CD4-positive, alpha-beta T cell treated with Interleukin-6 at 100 ng/mL for 8 hours (primary cell): ENCODE results near the gene EPHX1.
"Not testable (repeated sequence)": the region's sequence is repeated elsewhere in the genome, so short reads cannot be mapped to it uniquely, and the experiment has no call there.

Experiments used
- DNase-seq: peaks from one replicate; pipeline ENCODE4 v3.0.0-alpha.2; 2020; ENCODE audit warnings: mixed read lengths, low spot score

The EPHX1 gene

DNA sequence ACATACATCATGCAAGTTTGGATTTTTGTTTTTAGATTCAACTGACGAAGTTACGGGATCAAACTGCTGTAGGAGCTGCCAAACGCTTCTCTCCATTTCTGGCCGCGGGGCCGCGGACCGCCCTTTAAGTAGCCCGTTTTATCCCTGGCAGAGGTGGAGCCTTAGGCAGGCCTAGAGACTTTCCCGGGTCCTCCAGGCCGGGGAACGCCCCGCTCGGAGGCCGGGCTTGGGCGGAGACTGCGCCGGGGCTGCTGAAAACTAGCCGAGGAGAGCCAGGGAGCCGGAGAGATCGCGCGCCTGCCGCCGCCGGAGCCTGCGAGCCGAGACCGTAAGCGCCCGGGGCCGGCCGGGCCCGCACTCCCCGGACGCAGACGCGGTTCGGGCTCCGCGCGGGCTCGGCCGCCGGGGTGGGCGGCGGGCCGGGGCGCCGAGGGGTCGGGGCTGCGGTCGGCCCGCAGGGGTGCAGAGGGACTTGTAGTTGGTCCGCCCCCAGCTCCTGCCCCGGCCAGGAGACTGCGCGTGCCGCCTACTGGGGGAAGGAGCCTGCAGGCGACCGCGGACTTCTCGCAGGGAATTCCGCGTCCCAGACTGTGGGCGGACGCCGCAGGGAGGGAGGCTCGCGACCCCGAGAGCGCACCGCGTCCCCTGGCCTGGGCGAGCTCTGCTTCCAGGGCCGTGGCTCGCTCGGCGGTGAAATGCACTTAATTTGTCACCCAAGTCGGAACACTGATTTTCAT, at the start of gene EPHX1:
TSS of gene EPHX1 (plus strand) at position 283 of the 737 bp plus-strand sequence. CDS start 18,606 bp downstream, outside the sequence.
- peak; percentile 56 for DNase-seq

DNA sequence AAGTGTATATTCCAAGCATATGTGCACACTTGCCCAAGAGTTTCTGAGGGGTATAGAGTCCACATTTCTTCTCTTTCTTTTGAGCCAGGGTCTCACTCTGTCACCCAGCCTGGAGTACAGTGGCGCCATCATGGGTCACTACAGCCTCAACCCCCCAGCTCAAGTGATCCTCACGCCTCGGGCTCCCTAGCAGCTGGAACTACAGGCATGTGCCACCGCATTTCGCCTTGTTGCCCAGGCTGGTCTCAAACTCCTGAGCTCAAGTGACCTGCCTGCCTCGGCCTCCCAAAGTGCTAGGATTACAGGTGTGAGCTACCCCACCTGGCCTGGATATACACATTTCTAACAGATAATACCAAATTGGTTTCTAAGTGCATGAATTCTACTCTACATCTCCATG, 49.4 kb upstream of the EPHX1 start:
- DNase-seq: no peak

DNA sequence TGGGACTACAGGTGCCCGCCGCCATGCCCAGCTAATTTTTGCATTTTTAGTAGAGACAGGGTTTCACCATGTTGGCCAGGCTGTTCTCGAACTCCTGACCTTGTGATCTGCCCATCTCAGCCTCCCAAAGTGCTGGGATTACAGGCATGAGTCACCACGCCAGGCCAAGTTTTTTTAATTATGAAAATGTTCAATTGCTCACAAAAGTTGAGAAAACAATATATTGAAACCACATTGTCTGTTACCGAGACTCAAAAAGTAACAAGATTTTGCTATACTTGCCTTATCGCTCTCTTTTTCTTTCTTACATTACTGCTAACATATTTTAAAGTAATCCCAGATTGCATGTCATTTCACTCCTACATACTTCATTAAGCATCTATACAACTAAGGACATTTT, 48.5 kb upstream of the EPHX1 start:
- DNase-seq: not testable (repeated sequence)

DNA sequence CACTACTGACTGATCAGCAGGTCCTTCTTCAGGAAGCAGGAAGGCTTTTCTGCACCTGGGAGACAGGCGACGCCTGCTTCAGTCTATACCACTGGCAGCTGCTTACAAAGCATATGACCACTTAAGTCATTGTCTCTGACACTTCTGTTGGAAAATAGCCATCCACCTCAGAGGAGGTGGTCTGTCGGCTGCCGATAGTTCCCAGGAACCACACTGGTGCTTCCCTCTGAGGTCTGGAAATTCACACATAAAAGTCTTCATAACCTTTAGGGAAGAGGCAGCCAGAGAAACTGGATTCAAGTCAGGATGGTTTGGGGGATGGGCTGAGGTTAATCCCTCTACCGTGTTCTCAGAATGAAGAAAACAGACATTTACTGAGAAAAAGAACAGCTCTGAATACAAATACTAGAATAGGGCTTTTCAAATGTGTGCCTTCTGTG, 47.9 kb upstream of the EPHX1 start:
- DNase-seq: no peak

DNA sequence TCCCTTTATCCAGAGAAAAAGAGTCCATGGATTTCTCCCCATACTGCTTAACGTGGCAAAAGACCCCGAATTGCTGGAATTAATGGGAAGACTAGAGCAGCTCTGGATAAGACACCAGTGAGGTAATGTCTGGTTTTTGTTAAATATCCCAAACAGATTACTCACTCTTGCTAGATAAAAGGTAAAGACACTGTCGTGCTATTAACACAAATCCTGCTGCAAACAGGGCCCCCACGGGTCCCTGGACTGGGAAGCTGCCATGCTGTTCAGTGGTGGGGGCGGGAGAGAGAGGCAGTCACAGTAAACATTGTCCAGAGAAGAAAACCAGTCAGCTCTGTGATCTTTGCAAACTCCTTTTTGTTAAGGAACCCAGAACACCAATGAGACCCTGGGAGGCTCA, 47.5 kb upstream of the EPHX1 start:
- DNase-seq: no peak

DNA sequence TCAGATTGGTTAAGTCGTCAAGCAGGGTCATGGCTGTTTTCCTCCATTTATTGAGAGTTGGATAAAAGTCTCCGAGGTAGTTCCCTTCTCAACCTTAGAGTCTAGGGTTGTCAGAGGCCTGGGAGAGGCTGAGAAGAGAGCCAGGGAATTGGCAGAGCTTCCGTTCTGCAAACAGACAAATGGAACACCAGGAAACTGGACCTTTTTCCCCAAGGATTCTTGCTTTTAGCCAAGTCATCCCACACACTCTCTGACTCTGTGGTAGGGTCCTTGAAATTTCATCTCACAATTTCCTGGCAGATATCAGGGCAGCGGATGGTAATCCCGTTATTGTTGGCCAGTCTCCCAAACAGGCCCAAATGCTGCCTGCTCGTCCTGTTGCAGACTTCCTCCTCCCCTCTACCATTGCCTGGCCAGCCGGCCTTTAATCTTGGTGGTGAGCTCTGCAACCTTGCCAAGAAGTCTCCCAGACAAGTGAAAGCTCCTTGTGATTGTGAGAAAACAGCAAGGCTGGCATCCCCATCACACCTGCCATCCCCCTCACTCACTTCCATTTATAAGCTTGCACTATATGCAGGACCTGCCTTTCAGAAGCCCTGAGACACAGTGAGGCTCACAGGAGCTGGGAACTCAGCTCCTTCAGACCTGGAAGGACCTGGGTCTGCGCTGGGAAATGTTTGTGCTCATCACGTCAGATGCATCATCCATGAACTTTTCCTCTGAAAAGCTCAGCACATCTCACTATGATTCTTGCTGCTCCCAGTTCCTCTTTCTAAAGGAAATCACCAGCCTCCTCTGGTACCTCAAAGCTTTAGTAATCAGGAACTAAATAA, 46.0 kb upstream of the EPHX1 start:
- no peak for DNase-seq

DNA sequence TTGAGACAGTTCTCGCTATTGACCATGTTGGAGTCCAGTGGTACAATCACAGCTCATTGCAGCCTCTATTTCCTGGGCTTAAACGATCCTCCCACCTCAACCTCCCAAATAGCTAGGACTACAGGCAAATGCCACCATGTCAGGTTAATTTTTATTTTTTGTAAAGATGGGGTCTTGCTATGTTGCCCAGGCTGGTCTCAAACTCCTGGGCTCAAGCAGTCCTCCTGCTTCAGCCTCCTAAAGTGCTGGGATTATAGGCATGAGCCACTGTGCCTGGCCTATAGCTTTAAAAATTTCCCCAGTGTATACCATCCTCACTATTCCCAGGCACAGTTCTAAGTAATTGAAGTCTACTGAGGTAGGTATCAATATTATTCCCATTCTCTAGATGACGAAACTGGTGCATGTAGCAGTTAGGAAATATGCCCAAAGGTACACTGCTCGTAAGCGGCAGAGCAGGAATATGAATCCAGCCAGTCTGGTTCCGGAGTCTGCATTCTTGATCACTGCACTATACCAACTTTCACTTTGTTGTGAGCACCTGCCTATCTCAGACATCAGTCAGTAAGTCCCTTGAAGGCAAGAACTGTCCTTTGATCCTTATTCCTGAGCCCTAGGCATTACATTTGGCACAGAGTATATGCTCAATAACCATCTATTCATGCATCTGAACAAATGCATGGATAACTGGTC, 43.8 kb upstream of the EPHX1 start:
- no peak for DNase-seq

DNA sequence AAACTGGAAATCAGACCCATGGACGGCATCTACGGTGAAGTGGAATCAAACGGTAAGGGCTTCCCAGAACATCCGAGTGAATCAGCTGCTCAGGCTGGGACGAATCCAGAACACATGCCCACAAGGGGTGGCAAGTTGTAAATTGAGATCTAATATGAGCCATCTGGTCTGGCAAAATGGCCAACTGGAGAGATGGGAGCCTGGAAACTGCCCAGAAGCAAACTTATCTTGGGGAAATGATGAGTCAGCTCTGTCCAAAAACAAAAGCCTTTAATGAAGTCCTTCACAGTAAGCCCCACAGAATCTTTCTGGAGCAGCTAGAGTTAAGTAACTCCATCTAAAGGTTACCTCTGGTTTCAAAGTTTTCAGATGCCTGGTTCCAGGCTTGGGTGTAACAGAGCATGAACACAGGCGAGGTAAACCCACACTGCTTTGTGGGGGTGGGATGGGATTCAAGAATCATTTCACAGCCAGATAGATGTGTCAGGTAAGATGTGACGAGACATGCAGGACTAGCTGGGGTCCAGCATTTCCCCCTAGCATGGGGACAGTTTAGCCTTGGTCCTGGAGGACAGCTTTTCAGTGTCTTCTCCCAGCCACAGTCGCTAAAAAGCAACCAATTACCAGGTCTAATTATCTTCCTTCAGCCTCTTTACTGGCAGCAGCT, 42.8 kb upstream of the EPHX1 start:
- DNase-seq: no peak

DNA sequence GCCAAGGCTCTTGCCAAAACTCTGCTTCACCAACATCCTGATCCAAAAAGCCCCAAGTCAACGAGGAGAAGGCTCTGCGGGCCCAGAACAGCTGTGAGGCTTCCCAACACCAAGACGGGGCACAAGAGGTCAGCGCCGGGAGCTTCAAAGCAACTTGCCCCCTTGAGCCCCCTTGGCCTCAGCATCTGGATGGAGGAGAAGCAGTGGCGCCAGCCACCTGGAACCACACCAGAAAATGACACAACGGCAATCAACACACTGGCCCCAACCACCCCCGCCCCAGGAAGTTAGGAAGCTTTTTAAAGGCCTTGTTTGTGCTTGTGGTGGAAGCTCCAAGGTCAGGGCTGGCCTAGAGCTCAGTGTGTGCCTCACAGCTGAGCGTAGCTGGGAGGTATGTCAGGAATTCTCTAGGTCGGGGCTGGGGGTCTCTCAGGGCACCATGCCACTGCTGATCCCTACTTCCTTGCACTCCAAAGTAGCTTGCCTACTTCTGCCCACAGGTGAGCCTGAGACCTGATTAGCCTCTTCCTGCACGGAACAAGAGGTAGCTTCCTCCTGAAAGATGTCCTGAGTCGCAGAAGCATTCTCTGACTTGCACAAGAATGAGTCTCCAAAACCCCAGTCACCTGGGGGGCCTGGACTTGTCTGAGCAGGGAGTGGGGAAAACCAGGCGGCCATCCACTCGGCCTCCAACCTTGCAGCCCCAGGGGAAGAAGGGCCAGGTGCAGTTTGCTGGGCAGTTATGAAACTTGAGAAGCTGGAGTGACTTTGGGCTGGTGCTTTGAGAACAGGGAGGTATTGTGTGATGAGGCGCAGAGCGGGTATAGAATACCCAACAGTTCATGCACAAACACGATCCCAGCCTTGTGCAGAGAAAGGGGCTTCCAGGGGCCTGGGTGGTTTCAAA, 42.0 kb upstream of the EPHX1 start:
- DNase-seq: no peak

DNA sequence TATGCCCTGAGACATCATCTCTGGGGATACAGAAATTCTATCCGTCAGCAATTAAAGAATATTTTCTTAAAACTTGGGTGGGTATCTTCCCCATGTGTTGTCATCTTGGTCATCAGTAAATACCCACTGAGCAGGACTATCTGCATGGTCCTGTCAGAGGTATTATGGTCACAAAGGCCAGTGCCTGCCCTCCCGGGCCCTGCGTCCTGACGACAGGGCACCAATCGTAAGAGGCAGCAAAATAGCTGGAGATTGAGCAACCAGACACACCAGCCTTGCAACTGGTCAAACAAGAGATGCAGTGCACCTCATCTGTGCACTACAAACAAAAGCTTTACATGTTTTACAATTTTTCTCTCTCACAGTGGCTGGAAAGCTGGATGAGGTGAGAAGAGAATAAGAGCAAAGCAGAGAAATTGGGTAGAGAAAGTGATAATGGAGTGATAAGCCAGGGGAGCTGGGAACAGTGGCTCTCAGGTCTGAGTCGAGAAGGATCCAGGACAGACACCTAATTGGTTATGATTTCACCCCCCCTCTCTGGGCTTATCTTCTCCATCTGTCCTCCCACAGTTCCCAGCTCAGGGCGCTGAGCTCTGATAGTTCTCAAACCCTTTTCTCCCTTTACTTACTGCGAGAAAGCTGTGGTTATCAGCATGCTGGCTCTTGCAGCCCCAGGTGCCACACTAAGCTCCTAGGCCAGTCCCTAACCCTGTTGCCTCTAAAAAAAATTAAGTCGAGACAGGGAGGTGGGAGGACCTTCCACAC, 41.1 kb upstream of the EPHX1 start:
- DNase-seq: no peak

DNA sequence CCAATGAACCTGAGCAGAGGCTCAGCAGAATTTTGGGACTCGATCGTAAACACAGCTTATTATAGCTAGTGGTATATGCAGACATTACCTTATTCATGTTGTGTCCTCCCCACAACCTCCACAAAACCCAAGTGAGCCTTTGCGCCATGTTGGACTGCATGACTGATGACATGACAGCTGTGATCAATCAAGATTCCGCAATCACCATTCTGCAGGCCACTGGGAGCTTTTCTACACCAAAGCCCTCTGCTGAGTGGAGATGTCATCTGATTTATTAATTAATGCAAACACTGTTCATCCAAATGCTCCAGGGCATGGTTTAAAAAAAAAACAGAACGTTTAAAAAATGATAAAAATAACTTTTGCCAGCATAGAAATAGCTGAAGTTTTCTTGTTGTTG, 40.2 kb upstream of the EPHX1 start:
- no peak for DNase-seq

DNA sequence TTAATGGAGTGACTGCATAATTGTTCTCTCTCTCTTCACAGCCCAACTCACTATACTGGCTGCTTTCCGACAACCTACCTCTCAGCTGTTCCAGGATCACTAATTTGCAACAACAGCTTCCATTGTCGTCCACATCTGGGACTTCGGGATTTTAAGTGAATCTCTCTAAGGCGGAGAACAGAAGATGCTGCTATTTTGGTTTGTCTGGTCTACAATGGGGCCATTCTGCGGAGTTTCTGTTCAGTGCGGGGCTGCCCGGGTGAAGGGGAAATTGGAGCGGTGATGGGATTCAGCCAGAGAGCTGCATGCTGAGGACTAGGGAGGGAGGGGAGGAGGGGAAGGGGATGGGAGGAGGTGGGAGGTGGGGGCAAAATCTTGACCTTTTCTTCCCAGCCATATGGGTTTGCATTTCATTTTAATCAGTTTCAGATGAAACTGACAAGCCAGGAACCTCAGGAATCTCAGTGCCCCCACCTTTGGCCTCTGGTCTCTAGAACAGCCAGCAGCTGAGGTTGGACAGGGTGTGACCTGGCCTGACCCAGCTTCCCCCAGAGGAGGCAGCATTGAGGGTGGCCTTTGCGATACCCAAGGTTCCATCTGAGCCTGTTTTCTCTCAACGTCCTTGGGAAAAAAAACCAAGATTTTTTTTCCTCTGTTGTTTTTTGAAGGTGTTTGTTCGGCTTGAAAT, 39.2 kb upstream of the EPHX1 start:
- no peak for DNase-seq

DNA sequence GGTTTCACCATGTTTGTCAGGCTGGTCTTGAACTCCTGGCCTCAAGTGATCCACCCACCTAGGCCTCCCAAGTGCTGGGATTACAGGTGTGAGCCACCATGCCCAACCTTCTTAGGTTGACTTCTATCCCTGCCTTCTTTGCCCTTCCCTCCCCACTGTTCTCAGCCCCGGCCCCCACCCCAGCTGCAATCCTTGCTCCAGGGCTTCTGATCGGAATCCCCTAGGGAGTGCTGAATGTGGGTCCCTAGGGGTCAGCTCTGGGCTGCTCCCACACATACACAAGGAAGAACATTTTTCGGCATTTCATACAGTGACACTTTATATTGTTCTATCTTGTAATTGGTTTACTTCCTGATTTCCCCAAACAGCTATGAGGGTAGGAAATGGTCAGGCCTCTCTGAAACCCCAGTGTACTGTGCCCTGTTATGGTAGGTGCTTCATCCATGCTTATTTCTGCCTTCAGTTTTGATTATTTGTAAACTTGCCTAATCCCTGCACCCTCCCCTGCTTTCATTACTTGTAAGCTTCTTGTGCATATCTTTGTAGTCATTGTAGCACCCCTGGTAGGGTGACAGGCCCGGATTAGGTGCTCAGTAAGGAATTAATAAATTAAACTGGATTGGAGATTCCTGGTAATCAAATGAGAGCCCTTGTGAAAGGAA, 38.1 kb upstream of the EPHX1 start:
- no peak for DNase-seq

DNA sequence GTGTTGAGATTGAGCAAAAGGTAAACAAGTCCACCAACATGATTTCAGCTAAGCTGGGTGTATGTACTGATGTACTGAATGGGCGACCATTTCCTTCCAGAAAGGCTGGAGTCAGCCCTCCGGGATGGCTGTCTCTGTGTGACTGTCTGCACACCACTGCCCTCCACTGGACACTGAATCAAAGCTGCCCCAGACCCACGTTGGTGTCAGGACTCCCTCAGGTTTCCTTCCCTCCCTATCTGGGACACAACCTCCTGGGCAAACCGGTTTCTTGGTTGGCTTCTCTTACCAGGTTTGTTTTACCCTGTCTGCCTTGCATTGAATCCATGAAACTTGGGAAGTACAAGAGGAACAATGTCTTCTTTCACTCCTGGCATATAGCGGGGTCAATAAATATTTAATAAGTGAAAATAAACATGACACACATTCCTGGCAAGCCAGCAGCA, 37.6 kb upstream of the EPHX1 start:
- DNase-seq: peak; percentile 11

DNA sequence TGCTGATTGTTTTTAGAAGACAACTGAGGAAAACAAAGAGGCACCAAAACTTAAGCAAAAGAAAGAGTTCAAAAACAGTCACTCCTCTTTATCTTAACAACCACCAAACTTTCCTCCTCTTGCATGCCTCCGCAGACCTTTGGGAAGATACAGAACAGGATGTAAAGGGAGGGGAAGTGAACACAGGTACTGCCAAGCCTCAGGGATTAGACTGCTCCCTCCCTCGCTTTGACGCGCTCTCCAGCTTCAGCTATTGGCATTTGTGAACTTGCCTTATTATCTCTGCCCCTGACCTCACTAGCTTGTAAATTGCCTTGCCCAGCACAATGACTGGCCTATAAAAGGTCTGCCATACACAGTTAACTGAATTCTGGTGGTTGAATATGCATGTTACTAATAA, 37.1 kb upstream of the EPHX1 start:
- DNase-seq: no peak

DNA sequence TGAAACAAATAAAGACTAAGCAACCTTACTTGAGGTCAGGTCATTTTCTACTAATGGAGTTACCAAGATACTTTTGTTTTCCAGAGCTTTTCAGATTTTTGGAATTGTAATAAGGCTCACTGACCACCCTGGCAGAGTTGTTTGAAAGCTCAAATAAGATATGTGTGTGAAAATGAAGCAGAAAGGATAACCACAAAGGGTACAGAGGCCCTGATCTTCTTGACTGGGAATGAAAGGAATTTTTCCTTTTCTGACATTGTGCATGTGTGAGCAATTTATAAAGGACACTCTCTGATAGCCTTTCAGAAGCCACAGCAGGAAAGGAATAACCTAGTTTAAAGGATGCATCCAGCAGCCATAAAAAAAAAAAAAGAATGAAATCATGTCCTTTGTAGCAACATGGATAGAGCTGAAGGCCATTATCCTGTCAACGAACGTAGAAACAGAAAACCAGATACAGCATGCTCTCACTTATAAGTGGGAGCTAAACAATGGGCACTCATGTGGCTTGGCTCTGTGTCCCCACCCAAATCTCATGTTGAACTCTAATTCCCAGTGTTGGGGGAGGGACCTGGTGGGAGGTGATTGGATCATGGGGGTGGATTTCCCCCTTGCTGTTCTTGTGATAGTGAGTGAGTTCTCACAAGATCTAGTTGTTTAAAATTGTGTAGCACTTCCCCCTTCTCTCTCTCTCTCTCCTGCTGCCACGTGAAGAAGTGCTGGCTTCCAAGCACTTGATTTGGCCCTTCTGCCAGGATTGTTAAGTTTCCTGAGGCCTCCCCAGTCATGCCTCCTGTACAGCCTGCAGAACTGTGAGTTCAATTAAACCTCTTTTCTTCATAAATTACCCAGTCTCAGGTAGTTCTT, 35.4 kb upstream of the EPHX1 start:
- DNase-seq: no peak

DNA sequence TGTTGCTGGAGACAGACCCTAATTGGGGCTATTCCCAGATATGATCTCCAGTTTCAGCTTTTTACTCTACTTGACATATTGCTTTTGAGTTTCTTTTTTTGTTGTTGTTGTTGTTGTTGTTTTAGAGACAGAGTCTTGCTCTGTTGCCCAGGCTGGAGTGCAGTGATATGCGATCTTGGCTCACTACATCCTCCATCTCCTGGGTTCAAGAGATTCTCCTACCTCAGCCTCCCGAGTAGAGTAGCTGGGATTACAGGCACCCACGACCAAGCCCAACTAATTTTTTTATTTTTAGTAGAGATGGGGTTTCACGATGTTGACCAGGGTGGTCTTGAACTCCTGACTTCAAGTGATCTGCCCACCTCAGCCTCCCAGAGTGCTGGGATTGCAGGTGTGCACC, 33.6 kb upstream of the EPHX1 start:
- DNase-seq: no peak

DNA sequence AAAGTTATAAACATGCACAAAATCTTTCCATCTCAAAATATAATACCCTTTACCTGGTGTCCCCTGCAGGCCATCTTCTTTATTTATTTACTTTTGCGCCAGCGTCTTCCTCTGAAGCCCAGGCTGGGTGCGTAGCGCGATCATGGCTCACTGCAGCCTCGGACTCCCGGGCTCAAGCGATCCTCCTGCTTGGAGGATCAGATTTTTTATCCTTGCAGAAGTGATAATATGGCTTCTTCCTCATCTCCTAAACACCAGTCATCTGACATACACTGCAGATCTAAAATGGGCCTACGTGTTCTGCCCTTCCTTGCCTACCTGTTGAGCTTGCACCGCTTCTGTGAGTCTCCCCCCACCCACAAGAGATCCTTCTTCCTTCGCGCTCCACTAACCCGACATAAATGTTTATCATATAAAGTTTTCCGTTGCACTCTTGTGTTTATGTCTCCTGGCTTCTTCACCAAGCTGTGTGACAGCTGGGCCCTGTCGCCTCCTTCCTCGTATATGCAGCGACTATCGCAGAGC, 32.8 kb upstream of the EPHX1 start:
- DNase-seq: no peak
